PFSK-1 (cell line): Measurements from ENCODE around the gene MZF1.
A peak's percentile ranks its signal among the peaks of the same experiment; 100 is the strongest.

Source experiments
- FOXP2 ChIP-seq: optimal IDR thresholded peaks from 2 replicates; pipeline ENCODE3; 2011; ENCODE audit warnings: borderline replicate concordance, control low read depth, inconsistent platforms; ENCODE audit not compliant: insufficient read depth; ENCODE audit errors: extremely low read length, extremely low read depth
- POLR2AphosphoS5 ChIP-seq: IDR thresholded peaks from 2 replicates; pipeline ENCODE4 v1.6.1; 2012; ENCODE audit warnings: low read depth, mild to moderate bottlenecking, control low read depth, low read length, moderate library complexity
- SIN3A ChIP-seq: IDR thresholded peaks from 2 replicates; pipeline ENCODE4 v1.6.1; 2012; ENCODE audit warnings: mild to moderate bottlenecking, low read length, moderate library complexity, borderline replicate concordance; ENCODE audit not compliant: insufficient read depth
- TAF1 ChIP-seq: IDR thresholded peaks from 2 replicates; pipeline ENCODE4 v1.6.1; 2012; ENCODE audit warnings: low read length, control low read depth, borderline replicate concordance; ENCODE audit not compliant: insufficient read depth
- TF ChIP-seq, protein P1 (sequence below), 2 experiments: IDR thresholded peaks; 2 replicates each; pipeline versions ENCODE4 v1.6.1 to v1.8.0; 2011 to 2012; ENCODE audit warnings: low read depth in 2 of 2, low read length in 2 of 2, control low read depth in 1 of 2, inconsistent platforms in 1 of 2, mild to moderate bottlenecking in 1 of 2, moderate library complexity in 1 of 2; ENCODE audit not compliant: insufficient read depth in 1 of 2

The MZF1 gene

DNA sequence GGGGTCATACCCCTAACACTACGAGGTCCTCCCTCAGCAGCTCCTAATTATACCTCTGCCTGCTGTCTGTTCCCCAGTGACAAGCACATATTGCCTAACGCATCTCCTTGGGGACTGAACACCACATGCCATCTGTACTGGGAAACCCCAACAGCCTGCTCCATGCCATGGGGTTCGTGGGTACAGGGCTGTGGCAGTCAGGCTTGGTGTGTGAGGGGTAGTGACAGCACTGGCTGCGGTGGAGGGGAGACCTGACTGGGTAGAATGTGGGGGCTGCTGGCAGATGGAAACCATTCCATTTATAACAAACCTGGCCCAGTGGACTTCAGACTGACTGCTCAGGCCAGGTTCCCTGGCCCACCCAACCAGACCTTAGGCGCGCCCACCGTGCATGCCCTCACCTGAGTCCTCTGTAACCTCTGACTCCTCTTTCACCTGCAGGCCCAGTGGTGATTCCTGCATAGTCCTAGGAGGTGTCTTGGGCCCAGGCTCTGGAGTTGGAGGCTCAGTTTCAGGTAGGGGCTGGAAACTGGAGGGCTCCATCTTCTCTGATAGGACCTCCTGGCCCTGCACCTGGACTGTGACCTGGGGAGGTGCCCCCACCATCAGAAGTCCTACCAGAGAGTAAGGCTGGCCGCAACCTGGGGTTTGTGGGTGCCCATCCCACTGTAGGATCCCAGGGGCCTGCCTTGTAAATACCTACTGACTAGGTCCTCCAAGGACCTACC is 3.0 kb downstream of the MZF1 start:
- TF ChIP-seq TAF1, result no peak
- no peak for TF ChIP-seq SIN3A
- TF ChIP-seq POLR2AphosphoS5, result peak; percentile 33; the same call in 1 of the 2 replicates
- TF ChIP-seq, protein P1, sequence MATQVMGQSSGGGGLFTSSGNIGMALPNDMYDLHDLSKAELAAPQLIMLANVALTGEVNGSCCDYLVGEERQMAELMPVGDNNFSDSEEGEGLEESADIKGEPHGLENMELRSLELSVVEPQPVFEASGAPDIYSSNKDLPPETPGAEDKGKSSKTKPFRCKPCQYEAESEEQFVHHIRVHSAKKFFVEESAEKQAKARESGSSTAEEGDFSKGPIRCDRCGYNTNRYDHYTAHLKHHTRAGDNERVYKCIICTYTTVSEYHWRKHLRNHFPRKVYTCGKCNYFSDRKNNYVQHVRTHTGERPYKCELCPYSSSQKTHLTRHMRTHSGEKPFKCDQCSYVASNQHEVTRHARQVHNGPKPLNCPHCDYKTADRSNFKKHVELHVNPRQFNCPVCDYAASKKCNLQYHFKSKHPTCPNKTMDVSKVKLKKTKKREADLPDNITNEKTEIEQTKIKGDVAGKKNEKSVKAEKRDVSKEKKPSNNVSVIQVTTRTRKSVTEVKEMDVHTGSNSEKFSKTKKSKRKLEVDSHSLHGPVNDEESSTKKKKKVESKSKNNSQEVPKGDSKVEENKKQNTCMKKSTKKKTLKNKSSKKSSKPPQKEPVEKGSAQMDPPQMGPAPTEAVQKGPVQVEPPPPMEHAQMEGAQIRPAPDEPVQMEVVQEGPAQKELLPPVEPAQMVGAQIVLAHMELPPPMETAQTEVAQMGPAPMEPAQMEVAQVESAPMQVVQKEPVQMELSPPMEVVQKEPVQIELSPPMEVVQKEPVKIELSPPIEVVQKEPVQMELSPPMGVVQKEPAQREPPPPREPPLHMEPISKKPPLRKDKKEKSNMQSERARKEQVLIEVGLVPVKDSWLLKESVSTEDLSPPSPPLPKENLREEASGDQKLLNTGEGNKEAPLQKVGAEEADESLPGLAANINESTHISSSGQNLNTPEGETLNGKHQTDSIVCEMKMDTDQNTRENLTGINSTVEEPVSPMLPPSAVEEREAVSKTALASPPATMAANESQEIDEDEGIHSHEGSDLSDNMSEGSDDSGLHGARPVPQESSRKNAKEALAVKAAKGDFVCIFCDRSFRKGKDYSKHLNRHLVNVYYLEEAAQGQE (IDR thresholded peaks at IDR 0.05; ENCODE audit: insufficient read depth in 1 of 2, low read depth in 2 of 2, low read length in 2 of 2), result no peak

DNA sequence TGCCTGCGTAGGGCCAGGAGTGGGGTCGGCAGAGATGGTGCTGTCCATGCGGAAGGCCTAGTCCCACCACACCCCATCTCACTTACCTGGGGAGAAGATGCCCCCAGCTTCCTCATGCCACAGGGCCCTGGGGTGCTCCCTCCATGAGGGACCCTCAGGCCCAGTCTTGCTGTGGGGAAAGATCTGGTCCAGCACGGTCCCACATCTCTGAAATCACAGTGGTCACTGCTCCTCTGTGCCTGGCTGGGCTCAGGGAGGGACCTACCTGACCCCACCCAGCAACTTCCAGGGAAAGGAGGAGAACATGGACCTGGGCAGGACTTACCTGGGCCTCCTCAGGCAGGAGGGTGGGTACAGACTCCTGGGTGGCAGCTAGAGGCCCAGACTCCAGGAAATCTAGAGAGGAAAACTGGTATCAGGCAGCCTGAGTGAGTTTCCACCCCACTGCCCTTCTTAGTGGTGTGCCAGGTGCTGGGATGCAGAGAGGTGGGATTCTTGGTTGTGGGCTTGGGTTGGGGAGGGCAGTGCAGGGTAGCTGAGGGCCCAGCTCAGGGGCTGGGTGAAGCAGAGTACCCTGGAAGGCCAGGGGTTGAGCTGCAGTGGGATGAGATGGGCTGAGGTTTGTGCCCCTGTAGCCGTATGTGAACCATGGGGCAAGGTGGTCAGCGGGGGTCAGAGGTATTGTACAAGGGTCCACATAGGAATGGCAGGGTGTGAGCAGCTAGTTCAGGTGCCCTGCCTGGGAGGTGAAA is 3.8 kb downstream of the MZF1 start:
- TF ChIP-seq TAF1, result no peak
- TF ChIP-seq SIN3A, result no peak
- no peak for TF ChIP-seq FOXP2
- TF ChIP-seq POLR2AphosphoS5, result no peak
- TF ChIP-seq, protein P1 (IDR thresholded peaks at IDR 0.05; ENCODE audit: insufficient read depth in 1 of 2, low read depth in 2 of 2, low read length in 2 of 2), result no peak

DNA sequence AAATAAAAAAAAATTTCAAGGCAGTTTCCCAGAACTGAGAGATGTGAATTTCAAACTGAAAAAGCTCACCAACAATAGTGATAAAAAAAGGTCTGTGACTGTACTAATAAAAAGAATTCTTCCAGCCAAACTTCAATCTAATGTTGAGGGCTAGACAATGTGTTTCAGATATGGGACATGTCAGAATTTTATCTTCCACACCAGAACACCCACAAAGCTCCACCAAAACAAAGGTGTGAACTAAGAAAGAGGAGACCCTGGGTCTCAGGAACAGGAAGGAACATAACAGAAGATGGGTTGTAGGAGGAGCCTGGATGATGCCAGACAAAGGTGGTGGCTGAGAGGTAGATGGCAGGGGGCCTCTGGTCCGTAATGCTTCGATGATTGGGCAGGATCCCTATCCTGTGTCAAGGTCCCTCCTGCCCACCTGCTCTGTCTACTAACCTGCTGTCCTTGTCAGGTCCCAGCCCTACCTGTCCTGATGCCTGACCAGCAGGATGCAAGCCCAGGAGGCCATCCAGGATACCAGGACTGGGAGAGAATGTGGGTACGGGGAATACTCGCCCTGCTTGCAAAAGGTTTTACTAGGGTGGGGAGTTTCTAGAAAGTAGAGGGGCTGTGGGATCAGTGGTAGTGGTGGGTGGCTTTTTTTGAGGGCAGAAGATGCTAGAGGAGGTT is 4.5 kb downstream of the MZF1 start:
- no peak for TF ChIP-seq FOXP2
- TF ChIP-seq POLR2AphosphoS5, result no peak
- no peak for TF ChIP-seq TAF1
- TF ChIP-seq SIN3A, result no peak
- TF ChIP-seq, protein P1 (IDR thresholded peaks at IDR 0.05; ENCODE audit: insufficient read depth in 1 of 2, low read depth in 2 of 2, low read length in 2 of 2), result no peak

DNA sequence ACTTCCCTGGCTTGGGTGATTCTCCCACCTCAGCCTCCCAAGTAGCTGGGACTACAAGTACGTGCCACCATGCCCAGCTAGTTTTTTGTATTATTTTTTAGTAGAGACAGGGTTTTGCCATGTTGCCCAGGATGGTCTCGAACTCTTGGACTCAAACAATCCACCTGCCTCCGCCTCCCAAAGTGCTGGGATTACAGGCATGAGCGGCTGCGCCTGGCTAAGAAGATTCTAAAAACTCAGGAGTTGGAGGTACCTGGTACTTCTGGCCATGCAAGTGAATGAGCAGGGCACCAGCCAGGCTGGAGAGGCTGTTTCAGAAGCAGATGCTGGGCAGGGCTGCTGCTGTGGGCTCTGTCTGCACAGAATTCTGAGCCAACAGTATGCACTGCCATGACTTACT is 6.1 kb downstream of the MZF1 start:
- no peak for TF ChIP-seq POLR2AphosphoS5
- TF ChIP-seq SIN3A, result no peak
- TF ChIP-seq TAF1, result no peak
- TF ChIP-seq FOXP2, result no peak
- TF ChIP-seq, protein P1 (IDR thresholded peaks at IDR 0.05; ENCODE audit: insufficient read depth in 1 of 2, low read depth in 2 of 2, low read length in 2 of 2), result no peak
